PFSK-1 (cell line): ENCODE results near the gene ARFIP2.

Source experiments
- FOXP2 ChIP-seq: optimal IDR thresholded peaks from 2 replicates; pipeline ENCODE3; 2011; ENCODE audit warnings: borderline replicate concordance, control low read depth, inconsistent platforms; ENCODE audit not compliant: insufficient read depth; ENCODE audit errors: extremely low read length, extremely low read depth
- POLR2AphosphoS5 ChIP-seq: IDR thresholded peaks from 2 replicates; pipeline ENCODE4 v1.6.1; 2012; ENCODE audit warnings: low read depth, mild to moderate bottlenecking, control low read depth, low read length, moderate library complexity
- SIN3A ChIP-seq: IDR thresholded peaks from 2 replicates; pipeline ENCODE4 v1.6.1; 2012; ENCODE audit warnings: mild to moderate bottlenecking, low read length, moderate library complexity, borderline replicate concordance; ENCODE audit not compliant: insufficient read depth
- TAF1 ChIP-seq: IDR thresholded peaks from 2 replicates; pipeline ENCODE4 v1.6.1; 2012; ENCODE audit warnings: low read length, control low read depth, borderline replicate concordance; ENCODE audit not compliant: insufficient read depth
- TF ChIP-seq, protein P1 (sequence below), 2 experiments: IDR thresholded peaks; 2 replicates each; pipeline versions ENCODE4 v1.6.1 to v1.8.0; 2011 to 2012; ENCODE audit warnings: low read depth in 2 of 2, low read length in 2 of 2, control low read depth in 1 of 2, inconsistent platforms in 1 of 2, mild to moderate bottlenecking in 1 of 2, moderate library complexity in 1 of 2; ENCODE audit not compliant: insufficient read depth in 1 of 2

DNA sequence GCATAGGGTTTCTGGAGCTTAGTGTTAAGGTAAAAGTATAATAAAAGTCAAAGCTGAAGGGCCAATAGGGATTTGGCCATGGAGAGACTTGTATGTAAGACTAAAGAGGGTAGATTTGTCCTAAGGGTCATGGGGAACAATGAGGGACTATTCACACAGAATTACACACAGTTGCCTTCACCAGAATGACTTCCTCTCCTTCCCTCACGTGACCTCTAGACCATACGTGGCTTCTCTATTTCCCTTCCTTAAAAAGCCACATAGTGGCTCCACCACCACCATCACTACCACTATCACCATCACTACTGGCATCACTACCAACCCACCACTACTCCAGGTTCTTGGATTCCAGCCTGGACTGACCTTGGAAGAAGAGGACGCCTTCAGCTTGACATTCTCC is 43.1 kb downstream of the ARFIP2 start:
- no peak for TF ChIP-seq POLR2AphosphoS5
- TF ChIP-seq TAF1: no peak
- no peak for TF ChIP-seq SIN3A
- TF ChIP-seq, protein P1, sequence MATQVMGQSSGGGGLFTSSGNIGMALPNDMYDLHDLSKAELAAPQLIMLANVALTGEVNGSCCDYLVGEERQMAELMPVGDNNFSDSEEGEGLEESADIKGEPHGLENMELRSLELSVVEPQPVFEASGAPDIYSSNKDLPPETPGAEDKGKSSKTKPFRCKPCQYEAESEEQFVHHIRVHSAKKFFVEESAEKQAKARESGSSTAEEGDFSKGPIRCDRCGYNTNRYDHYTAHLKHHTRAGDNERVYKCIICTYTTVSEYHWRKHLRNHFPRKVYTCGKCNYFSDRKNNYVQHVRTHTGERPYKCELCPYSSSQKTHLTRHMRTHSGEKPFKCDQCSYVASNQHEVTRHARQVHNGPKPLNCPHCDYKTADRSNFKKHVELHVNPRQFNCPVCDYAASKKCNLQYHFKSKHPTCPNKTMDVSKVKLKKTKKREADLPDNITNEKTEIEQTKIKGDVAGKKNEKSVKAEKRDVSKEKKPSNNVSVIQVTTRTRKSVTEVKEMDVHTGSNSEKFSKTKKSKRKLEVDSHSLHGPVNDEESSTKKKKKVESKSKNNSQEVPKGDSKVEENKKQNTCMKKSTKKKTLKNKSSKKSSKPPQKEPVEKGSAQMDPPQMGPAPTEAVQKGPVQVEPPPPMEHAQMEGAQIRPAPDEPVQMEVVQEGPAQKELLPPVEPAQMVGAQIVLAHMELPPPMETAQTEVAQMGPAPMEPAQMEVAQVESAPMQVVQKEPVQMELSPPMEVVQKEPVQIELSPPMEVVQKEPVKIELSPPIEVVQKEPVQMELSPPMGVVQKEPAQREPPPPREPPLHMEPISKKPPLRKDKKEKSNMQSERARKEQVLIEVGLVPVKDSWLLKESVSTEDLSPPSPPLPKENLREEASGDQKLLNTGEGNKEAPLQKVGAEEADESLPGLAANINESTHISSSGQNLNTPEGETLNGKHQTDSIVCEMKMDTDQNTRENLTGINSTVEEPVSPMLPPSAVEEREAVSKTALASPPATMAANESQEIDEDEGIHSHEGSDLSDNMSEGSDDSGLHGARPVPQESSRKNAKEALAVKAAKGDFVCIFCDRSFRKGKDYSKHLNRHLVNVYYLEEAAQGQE (IDR thresholded peaks at IDR 0.05; ENCODE audit: insufficient read depth in 1 of 2, low read depth in 2 of 2, low read length in 2 of 2): no peak
- TF ChIP-seq FOXP2: no peak
